DMS153 (cell line): Measurements from ENCODE around the gene GPR27.

Source experiments
- DNase-seq: peaks from one replicate; lab custom pipeline; 2025; lab: John Stamatoyannopoulos, UW

The GPR27 gene, protein sequence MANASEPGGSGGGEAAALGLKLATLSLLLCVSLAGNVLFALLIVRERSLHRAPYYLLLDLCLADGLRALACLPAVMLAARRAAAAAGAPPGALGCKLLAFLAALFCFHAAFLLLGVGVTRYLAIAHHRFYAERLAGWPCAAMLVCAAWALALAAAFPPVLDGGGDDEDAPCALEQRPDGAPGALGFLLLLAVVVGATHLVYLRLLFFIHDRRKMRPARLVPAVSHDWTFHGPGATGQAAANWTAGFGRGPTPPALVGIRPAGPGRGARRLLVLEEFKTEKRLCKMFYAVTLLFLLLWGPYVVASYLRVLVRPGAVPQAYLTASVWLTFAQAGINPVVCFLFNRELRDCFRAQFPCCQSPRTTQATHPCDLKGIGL

DNA sequence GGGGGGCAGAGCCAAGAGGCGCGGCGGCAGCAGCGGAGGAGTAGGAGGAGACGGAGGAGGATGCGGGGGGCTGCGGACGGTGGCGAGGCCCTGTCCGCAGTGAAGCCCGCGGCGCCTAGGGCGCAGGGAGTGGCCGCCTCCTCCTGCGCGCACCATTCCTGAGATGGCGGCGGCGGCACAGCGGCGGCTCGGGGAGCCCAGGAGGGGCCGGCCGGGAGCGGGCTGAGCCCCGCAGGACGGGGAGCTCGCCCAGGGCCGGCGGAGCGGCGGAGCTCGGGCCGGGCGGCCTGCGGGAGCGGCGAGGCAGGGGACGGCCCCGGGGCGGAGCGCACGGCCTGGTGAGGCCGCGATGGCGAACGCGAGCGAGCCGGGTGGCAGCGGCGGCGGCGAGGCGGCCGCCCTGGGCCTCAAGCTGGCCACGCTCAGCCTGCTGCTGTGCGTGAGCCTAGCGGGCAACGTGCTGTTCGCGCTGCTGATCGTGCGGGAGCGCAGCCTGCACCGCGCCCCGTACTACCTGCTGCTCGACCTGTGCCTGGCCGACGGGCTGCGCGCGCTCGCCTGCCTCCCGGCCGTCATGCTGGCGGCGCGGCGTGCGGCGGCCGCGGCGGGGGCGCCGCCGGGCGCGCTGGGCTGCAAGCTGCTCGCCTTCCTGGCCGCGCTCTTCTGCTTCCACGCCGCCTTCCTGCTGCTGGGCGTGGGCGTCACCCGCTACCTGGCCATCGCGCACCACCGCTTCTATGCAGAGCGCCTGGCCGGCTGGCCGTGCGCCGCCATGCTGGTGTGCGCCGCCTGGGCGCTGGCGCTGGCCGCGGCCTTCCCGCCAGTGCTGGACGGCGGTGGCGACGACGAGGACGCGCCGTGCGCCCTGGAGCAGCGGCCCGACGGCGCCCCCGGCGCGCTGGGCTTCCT is at the start of gene GPR27:
GPR27 (plus strand) TSS at position 155 of the 909 bp plus-strand sequence; CDS start at position 350, 195 bp downstream.
- DNase-seq, result peak; percentile 5

DNA sequence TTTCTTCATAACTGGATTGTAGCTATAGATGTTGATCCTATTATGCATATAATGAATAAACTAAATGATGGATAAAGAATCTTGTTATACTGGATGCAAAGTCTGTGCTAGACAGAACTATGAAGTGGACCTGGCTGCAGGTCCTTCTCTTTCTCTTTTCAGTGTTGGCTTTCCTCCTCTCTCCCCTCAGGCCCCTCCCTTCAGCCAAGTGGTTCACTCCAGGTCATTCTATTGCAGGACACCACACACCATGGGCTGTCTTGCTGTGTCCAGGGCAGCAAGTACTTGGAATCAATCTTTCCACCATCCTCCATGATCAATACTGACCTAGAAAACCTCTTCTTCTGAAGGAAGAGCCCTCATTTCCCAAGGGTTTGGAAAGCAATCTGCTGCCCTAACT is 48.7 kb upstream of the GPR27 start:
- DNase-seq, result no peak

DNA sequence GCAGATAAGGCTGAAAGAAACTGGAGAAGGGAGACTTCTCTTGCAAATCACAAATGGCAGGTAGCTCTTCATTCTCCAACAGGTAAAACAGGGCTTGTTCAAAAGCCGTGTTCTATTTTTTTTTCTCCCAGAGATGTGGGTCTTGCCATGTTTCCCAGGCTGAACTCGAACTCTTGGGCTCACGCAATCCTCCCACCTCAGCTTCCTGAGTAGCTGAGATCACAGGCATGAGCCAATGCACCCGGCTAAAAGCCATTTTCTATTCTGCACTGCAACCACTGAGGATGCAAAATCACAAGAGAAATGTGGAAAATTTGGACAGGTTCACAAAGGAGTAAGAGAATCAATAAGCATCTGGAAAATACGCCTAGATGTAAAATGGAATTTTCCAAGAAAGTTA is 48.0 kb upstream of the GPR27 start:
- no peak for DNase-seq

DNA sequence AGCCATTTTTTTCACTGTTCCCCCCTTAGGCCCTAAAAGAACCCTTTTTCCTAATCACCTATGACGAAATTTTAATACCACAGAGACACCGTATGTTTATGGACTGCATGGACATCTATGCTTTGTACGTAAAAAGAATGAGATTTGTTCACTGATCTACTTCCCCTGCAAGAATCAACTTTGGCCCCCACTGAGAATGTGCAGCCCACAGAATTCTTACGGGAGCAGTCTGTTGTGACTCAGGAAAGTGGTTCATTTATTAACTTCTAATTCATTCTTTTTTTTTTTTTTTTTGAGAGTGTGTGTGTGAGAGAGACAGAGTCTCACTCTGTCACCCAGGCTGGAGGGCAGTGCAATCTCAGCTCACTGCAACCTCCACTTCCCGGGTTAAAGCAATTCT is 46.1 kb upstream of the GPR27 start:
- DNase-seq, result no peak

DNA sequence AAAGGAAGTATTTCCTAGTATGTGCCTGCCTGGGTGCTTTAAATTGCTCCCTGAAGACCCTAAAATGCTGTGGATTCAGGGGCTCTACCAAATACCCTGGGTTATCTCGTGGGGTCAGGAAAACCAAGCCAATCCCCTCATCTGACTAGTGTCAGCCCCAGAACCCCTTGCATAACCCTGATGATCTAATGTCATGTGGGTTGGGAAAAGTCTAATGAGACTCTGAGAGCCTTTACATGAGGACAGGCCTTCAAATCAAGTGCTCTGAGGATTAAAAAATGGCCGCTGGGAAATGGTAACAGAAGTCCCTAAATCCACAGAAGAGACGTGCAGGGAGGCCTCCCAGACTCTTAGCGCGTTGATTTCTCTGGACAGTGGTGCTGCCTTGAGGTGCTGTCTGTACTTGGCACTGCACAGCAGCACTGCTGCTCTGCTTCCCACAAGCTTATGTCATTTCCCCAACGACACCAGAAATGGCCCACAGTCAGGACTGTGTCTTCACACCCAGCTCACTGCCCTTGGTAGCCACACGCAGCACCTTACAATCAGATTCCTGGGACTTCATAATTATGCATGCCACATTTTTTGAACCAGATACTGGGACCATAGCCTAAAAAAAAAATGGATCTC is 45.1 kb upstream of the GPR27 start:
- no peak for DNase-seq

DNA sequence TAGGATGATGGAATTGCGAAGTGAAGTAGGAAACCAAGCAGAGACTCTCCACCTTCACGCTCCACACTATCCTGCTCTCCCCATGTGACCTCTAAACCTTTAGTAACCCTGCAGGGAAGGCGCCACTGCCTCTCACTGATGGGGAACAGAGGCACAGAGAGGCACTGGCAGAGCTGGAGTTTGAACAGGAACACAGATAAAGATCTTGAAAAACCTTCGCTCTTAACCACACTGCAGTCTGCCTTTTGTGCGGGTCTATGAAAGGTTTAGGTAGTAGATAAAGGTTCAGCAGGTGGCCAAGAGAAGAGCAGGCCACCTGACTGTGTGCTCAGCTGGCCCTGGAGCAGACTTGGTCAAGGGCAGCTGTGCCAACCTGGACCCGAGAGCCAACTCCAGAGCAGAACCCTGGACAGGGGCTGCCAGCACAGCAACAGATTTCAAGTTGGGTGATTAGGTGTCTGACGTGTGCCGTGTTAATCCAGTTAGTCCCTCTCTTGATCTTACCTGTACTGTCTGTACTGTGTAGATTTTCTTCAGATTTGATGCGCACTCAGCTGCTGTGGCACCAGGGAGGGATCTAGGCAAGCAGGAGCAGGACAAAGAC is 43.6 kb upstream of the GPR27 start:
- peak; percentile 19 for DNase-seq

DNA sequence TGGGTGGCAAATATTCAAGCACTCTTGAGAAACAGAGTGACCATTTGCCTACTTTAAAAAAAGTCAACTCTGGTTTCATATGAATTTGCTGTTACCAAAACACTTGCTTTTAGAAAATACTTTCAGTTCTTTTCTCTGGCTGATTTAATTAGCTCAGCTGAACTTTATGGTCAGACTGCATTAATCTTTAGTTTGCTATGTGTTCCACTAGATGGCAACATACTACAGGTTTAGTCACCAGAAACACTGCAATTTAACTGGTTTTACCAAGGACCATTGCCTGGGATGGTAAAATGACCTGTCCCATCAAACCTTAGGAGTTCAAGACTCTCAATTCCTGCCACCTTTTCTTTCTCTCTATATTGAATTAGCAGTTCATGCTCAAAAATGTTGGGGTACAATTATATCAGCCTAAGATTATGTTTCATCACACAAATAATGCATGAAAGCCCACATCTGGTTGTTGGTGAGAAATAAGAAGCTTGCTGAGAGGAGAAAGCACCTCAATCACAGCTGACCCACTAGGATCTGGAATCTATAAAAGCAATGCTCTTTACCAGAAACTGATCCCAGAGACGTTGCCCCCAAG is 42.7 kb upstream of the GPR27 start:
- DNase-seq, result peak; percentile 60

DNA sequence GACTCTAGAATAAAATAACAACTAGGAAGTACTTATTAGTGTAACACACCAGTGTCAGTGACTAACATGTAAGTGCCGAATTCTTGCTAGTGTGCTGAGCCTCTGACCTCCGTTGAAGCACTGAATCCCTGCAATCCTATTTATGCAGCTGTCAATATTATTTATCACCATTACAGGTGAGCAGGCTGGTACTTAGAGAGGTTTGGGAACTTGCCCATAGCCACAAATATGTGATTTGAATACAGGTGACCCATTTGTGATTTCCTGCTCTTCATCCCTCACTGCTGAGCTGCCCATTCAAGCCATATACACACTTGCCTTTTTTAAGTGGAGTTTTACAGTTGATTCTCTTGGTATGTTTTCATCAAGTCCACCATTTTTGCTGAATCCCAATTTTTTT is 40.6 kb upstream of the GPR27 start:
- DNase-seq, result peak; percentile 94

DNA sequence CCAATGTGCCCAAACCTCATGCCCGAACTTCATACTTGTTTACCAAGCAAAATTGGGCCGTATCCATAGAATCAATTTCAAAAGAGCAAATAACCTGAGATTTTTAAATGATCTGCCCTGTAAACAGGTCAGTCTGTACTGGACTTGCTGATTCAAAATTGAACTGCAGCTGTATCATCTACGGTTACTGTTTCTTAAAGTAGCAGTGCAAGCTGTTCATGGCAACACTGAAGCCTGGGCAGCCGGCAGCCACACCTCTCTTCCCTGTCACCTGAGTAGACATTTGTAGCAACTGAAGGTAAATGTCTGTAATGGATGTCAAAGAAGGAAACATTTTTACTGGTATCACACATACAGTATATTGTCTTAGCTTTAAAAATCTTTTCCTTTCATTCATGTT is 39.1 kb upstream of the GPR27 start:
- no peak for DNase-seq

DNA sequence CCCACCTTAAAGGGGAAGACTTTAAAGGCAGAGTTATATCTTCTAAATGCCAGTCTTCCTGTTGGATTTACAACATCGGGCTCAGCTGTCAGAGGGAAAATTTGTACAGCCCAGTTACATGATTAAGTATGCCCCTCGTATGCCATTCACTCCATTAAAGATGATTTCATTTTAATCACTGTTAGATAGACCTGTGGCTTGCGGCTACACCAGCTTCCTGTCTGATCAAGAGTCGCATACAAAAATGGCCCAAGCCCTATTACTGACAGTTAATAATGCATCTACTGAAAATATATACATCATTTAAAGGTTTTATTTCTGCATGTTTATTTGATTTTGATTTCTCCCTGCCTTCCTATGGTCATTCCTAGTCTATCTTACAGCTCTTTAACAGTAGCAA is 35.6 kb upstream of the GPR27 start:
- no peak for DNase-seq

DNA sequence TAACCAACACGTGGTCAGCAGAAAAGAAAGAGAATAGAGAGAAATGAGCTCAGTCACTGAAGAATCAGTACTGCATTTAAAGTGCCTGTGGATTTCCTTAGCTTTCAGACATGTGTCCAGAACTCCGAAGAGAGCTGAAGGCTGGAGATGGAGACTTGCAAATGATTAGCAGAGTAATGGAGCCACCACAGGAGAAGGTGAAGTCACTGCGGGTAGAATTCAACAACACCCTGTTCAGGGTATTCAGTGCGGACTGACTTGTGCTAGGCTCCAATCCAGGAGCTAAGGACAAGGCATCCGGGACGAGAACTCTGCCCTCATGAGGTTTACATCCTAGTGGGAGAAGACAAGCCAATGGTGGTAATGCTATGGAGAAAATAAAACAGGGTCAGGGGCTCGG is 32.7 kb upstream of the GPR27 start:
- no peak for DNase-seq

DNA sequence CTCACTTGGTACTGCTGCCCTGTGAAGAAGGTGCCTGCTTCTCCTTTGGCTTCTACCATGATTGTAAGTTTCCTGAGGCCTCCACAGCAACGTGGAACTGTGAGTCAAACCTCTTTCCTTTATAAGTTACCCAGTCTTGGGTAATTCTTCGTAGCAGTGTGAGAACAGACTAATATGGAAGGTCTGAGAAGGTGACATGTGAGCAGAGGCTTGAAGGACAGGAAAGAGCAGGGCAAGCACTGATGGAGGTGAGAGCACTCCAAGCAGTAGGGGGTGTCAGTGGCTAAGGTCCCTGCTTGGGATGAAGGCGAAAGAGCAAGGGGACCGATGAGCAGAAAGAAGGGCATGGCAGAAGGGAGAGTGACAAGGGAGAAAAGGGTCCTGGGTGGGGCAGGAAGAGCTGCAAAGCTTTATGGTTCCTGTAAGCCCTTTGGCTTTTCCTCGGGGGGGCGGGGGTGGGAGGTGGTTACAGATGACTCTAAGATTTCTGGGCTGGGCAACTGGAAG is 32.0 kb upstream of the GPR27 start:
- DNase-seq, result no peak

DNA sequence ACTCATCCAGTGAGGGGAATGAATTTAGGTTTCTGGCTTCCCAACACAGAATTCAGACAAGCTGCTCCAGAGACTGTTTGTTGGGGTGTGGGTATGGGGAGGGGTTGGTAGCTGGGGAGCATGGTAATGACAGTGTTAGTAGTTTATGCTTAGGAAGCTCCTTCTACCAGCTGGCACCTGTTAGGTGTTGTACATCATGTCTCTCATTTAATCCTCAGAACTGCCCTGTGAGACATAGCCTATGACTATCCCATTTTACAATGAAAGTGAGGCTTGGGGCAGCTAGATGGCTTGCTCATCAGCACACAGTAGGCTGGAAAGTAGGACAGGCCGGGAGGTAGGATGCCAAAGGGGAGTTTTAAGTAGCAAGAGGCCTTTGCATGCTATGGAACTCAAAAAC is 31.0 kb upstream of the GPR27 start:
- no peak for DNase-seq

DNA sequence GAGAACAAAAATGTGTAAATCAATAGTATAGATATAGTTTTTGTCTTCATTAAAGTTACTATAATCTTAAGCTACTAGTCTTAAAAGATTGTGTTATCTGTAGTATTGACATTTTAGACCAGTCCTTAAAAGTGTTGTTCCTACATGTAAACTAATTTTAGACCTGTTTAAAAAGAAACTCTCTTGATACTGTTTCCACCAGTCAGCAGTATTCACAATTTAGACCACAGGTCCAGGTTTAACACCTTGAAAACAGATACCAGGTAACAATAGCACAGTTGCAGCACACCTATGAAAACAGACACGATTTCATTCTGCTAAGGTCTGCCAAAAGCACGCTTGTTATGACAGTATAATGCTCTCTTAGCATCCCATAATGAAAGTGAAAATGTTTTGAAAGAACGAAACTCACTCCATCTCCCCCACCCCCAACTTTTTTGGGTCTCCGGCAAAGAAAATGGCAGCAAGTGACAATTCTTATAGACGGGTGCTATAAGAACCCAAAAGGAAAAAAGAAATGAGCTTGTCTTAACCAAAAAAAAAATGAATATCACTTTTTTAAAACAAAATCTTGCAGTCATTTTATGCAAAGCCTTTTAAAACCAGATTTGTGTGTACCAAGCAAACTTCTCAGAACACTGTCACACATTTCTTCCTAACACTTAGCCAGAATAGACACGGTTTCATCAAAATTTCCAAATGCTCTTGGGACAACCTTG is 30.0 kb upstream of the GPR27 start:
- DNase-seq, result no peak

DNA sequence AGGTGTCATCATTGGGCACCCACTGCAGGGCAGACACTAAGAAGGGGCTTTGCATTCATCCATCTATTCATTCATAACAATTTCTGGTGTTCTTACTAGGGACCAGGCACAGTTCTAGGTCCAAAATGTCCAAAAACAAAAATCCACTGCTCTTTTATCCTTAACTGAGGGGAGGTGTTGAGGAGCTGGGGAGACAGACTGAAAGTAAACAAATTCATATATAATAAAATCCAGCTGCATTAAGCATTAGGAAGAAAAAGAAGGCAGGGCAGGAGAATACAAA is 29.5 kb upstream of the GPR27 start:
- no peak for DNase-seq

DNA sequence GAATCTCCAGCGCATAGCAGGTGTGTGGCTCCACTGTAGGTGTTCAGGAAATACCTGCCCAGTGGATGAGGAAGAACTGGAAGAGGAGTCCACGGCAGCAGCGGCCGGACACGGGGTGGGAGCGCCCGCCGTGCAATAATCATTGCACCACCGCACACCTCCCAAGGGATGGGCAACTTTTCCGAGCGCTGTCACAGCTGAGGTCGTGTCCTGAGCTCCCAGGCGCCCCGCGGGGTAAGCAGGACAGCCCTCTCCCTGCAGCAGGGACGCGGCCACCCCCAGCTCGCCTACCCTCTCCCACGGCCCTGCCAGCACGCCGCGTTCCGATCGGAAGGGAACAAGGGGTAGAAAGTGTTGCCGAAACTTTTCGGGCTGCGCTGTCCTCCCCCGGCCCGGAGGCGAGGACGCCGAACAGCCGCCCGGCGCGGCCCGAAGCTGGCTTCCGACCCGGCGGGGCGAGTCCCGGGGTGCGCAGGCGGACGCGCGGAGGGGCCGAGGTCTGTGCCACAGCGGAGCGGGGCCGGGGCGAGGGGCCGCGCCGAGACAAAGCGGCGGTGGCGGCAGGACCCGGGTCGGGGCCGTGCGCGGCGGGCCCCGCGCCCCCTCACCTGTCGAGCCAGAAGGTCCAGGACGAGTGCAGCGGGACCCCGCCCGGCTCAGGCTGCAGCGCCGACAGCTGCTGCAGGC is 28.9 kb upstream of the GPR27 start:
- DNase-seq, result no peak

DNA sequence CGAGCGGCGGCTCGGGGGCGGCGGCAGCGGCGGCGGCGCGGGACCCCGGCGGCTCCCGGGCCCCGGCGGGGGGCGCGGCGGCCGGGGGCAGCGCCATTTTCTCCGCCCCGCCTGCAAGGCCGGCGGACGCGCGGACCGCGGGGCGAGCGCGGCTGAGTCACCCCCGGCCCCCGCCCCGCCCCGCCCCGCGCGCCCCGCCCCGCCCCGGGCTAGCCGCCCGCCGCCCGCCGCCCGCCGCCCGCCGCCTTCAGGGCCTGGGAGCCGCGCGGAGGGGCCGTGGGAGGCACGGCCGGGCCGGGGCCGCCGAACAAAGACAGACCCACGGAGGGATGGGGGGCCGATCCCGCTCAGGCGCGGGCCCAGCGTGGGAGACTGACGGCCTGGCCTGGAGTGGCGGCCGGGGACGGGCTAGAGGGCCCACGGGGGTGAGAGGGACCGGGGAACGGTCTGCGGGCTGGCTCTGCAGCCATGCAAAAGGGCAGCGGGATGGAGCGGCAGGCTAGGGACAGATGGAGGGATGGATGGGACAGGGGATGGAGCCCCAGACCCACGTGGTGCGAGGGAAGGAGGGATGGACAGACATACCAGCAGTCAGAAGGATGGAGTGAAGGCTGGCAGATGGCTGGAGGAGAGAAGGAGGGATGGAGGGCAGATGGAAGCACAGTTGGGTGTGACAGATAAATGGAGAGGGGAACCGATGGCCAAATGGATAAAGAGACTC is 28.2 kb upstream of the GPR27 start, which contains the start of gene EIF4E3:
EIF4E3 (minus strand) TSS at position 132 of the 721 bp plus-strand sequence; CDS start at position 97, 35 bp downstream.
- DNase-seq, result no peak

DNA sequence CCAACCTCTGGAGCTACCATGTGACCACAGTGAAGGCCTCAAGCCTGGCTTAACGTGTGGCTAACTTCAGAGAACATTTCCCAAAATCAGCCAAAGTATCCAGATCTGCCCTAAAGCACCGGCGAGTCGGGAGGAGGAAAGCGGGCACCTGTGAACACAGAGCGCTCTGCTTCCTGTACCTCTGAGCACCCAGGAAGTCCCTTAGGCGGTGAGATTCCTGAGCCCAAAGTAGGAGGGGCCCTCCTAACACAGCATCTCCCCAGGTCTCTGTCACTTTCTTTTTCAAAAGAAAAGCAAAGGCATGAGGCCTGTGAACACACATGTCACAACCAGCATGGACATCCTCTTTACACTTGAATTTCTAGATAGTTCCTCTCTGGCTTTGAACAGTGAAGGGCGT is 27.5 kb upstream of the GPR27 start:
- no peak for DNase-seq

DNA sequence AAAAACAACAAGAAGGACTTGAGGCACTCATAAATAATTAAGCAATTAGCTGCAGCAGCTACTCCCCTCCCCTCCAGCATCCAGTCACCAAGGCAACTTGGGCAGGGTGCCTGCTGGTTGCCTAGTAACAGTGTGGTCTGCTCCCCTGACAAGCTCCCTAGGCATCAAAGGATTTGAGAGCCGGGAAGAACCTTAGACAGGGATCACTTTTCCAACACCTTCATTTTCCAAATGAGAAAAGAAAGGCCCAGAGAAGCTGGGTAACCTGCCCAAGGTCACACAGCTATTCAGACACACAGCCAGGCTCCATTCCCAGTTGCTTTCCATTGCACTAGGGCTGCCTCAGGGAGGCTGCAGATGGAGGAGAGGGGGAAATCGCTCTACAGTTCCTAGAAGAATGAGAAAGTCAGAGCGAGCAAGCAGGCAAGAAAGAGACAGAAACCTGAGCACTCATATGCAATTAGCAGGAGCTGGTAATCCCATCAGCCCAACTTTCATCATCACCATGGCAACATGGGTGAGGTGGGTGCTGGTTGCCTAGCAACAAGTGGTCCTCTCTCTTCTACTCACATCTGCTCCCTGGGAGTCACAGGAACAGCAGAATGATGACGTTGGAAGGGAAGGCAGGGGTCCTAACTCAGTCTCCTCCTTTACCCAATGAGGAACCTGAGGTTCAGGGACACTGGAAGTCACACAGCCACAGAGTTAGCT is 24.9 kb upstream of the GPR27 start:
- no peak for DNase-seq
